B cell (primary cell): ENCODE data around the gene NINL. TPM values are rescaled to one million over a fixed set of nuclear protein-coding genes. Genes with fewer than 3 reads are reported as not detected.

ENCODE experiments used
- ATAC-seq: fragments of 200-7000 bp; cut with Tn5 transposase; one replicate; pipeline ENCODE4 v1.10.0; 2021; ENCODE audit warnings: low read depth, mild to moderate bottlenecking, moderate number of reproducible peaks, moderate library complexity
- CTCF ChIA-PET: fragments of 350-600 bp; sonication (Branson Sonifier 250); formaldehyde crosslinking; loops from one replicate; lab custom pipeline; 2021; ENCODE audit warnings: antibody characterized with exemption, inconsistent platforms; lab: Charles Lee
- POLR2A ChIA-PET: fragments of 350-600 bp; sonication (Branson Sonifier 250); formaldehyde crosslinking; loops from one replicate; lab custom pipeline; 2021; ENCODE audit warnings: antibody characterized with exemption; lab: Charles Lee
- DNase-seq: peaks from one replicate; pipeline ENCODE4 v3.0.0; 2013
- H2AFZ ChIP-seq: 2 replicates; pipeline ENCODE4 v1.6.1; 2012; ENCODE audit warnings: mild to moderate bottlenecking, low read depth, low read length; ENCODE audit not compliant: insufficient read depth, poor library complexity, severe bottlenecking
- H3K27ac ChIP-seq, 2 donors: 1 replicate in 1 of 2; 2 replicates in 1 of 2; pipeline ENCODE4 v1.5.1; 2012 to 2013; ENCODE audit warnings: low read length in 2 of 2, mild to moderate bottlenecking in 2 of 2, moderate library complexity in 1 of 2
- H3K27me3 ChIP-seq, 4 experiments: fragments of 200-600 bp in 1 of 4; sonication (generic) in 1 of 4; replicated peaks in 1 of 4; 1 replicate in 2 of 4; 2 replicates in 2 of 4; pipeline versions ENCODE4 v1.6.1 to v1.7.0; 2013 to 2016; ENCODE audit warnings: low read length in 3 of 4, mild to moderate bottlenecking in 2 of 4, mixed read lengths in 1 of 4, moderate library complexity in 1 of 4; ENCODE audit not compliant: insufficient read depth in 4 of 4, control insufficient read depth in 3 of 4; ENCODE audit errors: control extremely low read depth in 1 of 4
- H3K36me3 ChIP-seq, 2 experiments: replicated peaks in 1 of 2; 1 replicate in 1 of 2; 2 replicates in 1 of 2; pipeline versions ENCODE4 v1.6.1 to v1.7.1; 2013; ENCODE audit warnings: low read length in 1 of 2; ENCODE audit not compliant: insufficient read depth in 2 of 2, control insufficient read depth in 1 of 2; ENCODE audit errors: control extremely low read depth in 1 of 2, extremely low read depth in 1 of 2
- H3K4me1 ChIP-seq, 2 donors: fragments of 200-600 bp in 1 of 2; sonication (generic) in 1 of 2; 1 replicate in 1 of 2; 2 replicates in 1 of 2; pipeline versions ENCODE4 v1.5.1 to v1.6.1; 2013 to 2017; ENCODE audit warnings: low read length in 2 of 2; ENCODE audit not compliant: control insufficient read depth in 2 of 2, insufficient read depth in 2 of 2
- H3K4me2 ChIP-seq: replicated peaks from 2 replicates; pipeline ENCODE3; 2012; ENCODE audit warnings: mild to moderate bottlenecking, low read depth, low read length; ENCODE audit not compliant: poor library complexity, severe bottlenecking
- H3K4me3 ChIP-seq, 5 experiments: fragments of 200-600 bp in 1 of 5; sonication (generic) in 1 of 5; 1 replicate in 3 of 5; 2 replicates in 2 of 5; pipeline versions ENCODE4 v1.5.1 to v1.7.0; 2011 to 2016; ENCODE audit warnings: low read length in 4 of 5, mild to moderate bottlenecking in 4 of 5, low read depth in 2 of 5, control low read depth in 1 of 5, moderate library complexity in 1 of 5; ENCODE audit not compliant: insufficient read depth in 1 of 5; ENCODE audit errors: control extremely low read depth in 1 of 5, extremely low read depth in 1 of 5
- H3K79me2 ChIP-seq: fragments of 200-600 bp; sonication (generic); one replicate; pipeline ENCODE4 v1.6.0; 2016; ENCODE audit warnings: low read length; ENCODE audit not compliant: control insufficient read depth, insufficient read depth
- H3K9ac ChIP-seq: fragments of 200-600 bp; sonication (generic); 2 replicates; pipeline ENCODE4 v1.6.1; 2017; ENCODE audit warnings: mild to moderate bottlenecking, low read length, moderate library complexity
- H3K9me3 ChIP-seq, 3 donors: one replicate each; pipeline versions ENCODE4 v1.6.1 to v1.7.1; 2013; ENCODE audit warnings: low read length in 2 of 3; ENCODE audit not compliant: control insufficient read depth in 2 of 3, insufficient read depth in 1 of 3; ENCODE audit errors: control extremely low read depth in 1 of 3
- H4K20me1 ChIP-seq: 2 replicates; pipeline ENCODE4 v1.6.0; 2012; ENCODE audit warnings: mild to moderate bottlenecking, low read length; ENCODE audit not compliant: insufficient read depth, control insufficient read depth, poor library complexity, severe bottlenecking
- H3K27ac Mint-ChIP-seq: one replicate; pipeline ENCODE4 v1.8.0; 2021; ENCODE audit warnings: mixed read lengths
- H3K27me3 Mint-ChIP-seq: one replicate; pipeline ENCODE4 v1.8.0; 2021; ENCODE audit warnings: mixed read lengths
- H3K4me1 Mint-ChIP-seq: one replicate; pipeline ENCODE4 v1.8.0; 2021; ENCODE audit warnings: mixed read lengths
- H3K4me3 Mint-ChIP-seq: one replicate; pipeline ENCODE4 v1.8.0; 2021; ENCODE audit warnings: mixed read lengths
- H3K9me3 Mint-ChIP-seq: one replicate; pipeline ENCODE4 v1.8.0; 2022; ENCODE audit warnings: mixed read lengths; ENCODE audit not compliant: insufficient read depth
- CTCF ChIP-seq: fragments of 200-600 bp; IDR thresholded peaks from one replicate; pipeline ENCODE4 v1.8.0; 2022; ENCODE audit warnings: antibody characterized with exemption, mild to moderate bottlenecking
- EZH2 ChIP-seq: IDR thresholded peaks from 2 replicates; pipeline ENCODE4 v1.6.1; 2012; ENCODE audit warnings: borderline replicate concordance, low read depth, mild to moderate bottlenecking, moderate library complexity, low read length; ENCODE audit not compliant: insufficient read depth, poor library complexity, severe bottlenecking
- WGBS: methylation state at CpG from one replicate; pipeline ENCODE4 v1.1.5; 2013; ENCODE audit warnings: missing lambda C conversion rate; ENCODE audit not compliant: insufficient coverage; 5-methylcytosine and 5-hydroxymethylcytosine counted together
- intact Hi-C: fragments of 100-400 bp; cut with micrococcal nuclease; formaldehyde crosslinking; loops from one replicate; pipeline ENCODE4 v1.10.0; 2022
- polyA plus RNA-seq: library from polyadenylated mRNA; depleted of rRNA; stranded (reverse); fragments of >200 nt; gene quantifications from 2 replicates; pipeline ENCODE4 v1.2.3, GENCODE V29; 2012
- total RNA-seq, 2 donors: library from RNA; stranded (reverse); fragments of 120-200 nt in 1 of 2; gene quantifications; 1 replicate in 1 of 2; 2 replicates in 1 of 2; pipeline versions ENCODE4 v1.2.3 to v1.2.4, GENCODE V29; 2013 to 2022

The NINL gene
- total and polyA plus RNA-seq, 2 donors (not counting 1 experiment from before 2014, with no cell fraction given): 1.8 to 5.5 TPM

GRCh38 chr20:25471020-25471419, 114.3 kb downstream of the NINL start:
- ChIA-PET CTCF (no interaction called here), POLR2A (no interaction called here)
- Histone ChIP-seq H3K79me2 (no peaks in the 10 kb centered on the region), H3K4me3 (no peak overlapping the region), H3K9me3 (no peaks in the 10 kb centered on the region), H3K9ac (no peak overlapping the region), H3K4me2 (no peak overlapping the region), H4K20me1 (no peaks in the 10 kb centered on the region), H3K4me1 (no peaks in the 10 kb centered on the region), H3K27ac (no peak overlapping the region), H3K36me3 (no peaks in the 10 kb centered on the region), H2AFZ (no peak overlapping the region), H3K27me3 (no peaks in the 10 kb centered on the region)
- DNase-seq (no peak), ATAC-seq (no peak)
- Mint-ChIP-seq H3K4me3 (no peak overlapping the region), H3K9me3 (no peaks in the 10 kb centered on the region), H3K27me3 (no peaks in the 10 kb centered on the region), H3K27ac (no peak overlapping the region), H3K4me1 (no peaks in the 10 kb centered on the region)
- intact Hi-C loops: no loop called here
- WGBS: 100% methylated on average over 2 of the region's 7 CpGs
- TF ChIP-seq CTCF (no peak), EZH2 (no peak)

- ChIA-PET POLR2A (no interaction called here), CTCF (no interaction called here)
- no peak for ATAC-seq
- Histone ChIP-seq H3K4me2 (no peak overlapping the region), H3K4me3 (no peak overlapping the region), H3K4me1 (no peaks in the 10 kb centered on the region), H4K20me1 (no peaks in the 10 kb centered on the region), H3K9me3 (no peaks in the 10 kb centered on the region), H3K27ac (no peak overlapping the region), H3K36me3 (no peaks in the 10 kb centered on the region), H2AFZ (no peak overlapping the region), H3K27me3 (no peaks in the 10 kb centered on the region), H3K9ac (no peak overlapping the region), H3K79me2 (no peaks in the 10 kb centered on the region)
- H3K4me1 Mint-ChIP-seq: no peaks in the 10 kb centered on the region
- H3K4me3 Mint-ChIP-seq: no peak overlapping the region
- DNase-seq: peak; percentile 27
- H3K27ac Mint-ChIP-seq: no peak overlapping the region
- TF ChIP-seq CTCF (no peak), EZH2 (no peak)
- no peaks in the 10 kb centered on the region for H3K9me3 Mint-ChIP-seq
- 39% methylated on average over 12 of the region's 13 CpGs for WGBS
- H3K27me3 Mint-ChIP-seq: no peaks in the 10 kb centered on the region
- intact Hi-C loops: no loop called here
Observed at GRCh38 chr20:25470045-25470444, 115.3 kb downstream of the NINL start.
